ENCODE results near the gene TBX19. TPM values are rescaled to one million over a fixed set of nuclear protein-coding genes. Genes with fewer than 3 reads are reported as not detected.

TBX19 gene
- total RNA-seq, 2 experiments from 2014 or later, result 0.22 to 0.74 TPM

DNA sequence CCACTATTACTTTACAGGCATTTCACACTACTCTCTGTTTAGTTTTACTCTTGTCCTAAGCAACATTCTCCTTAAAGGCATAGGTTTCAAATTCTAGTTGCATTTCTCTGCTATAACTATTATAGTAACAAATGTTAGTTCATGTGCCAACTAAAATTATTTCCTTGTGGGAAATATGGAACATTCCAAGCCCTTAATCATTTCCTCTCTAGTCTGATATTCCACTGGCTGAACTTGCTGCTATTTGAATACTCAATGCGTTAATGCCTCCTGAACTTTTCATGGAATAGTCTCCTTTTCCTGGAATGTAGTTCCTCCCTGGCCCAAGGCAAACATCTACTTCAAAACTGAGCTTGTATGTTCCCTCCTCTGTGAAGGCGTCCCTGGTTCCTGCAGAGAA is 19.3 kb upstream of the TBX19 start:
- H3K4me2 ChIP-seq (ENCODE audit: low read length), result no peak overlapping the region
- CTCF ChIA-PET (ENCODE audit: unreplicated experiment), result no interaction called here
- POLR2A ChIA-PET, result no interaction called here

GRCh38 chr1:168263130-168263529 is 17.5 kb upstream of the TBX19 start:
- Histone ChIP-seq H3K9me3 (ENCODE audit: low read length) (peaks cover 10% of the 10 kb centered on the region; the same call in 1 of the 2 replicates), H3K4me2 (ENCODE audit: low read length) (no peak overlapping the region), H2AFZ (ENCODE audit: low read length) (no peak overlapping the region), H3K36me3 (ENCODE audit: insufficient read depth, low read length) (no peaks in the 10 kb centered on the region), H3K27ac (ENCODE audit: low read depth, low read length, poor library complexity, severe bottlenecking) (no peak overlapping the region), H3K79me2 (ENCODE audit: insufficient read depth, low read depth, low read length) (no peaks in the 10 kb centered on the region), H3K4me3 (ENCODE audit: low read depth, low read length, poor library complexity, severe bottlenecking) (no peak overlapping the region), H4K20me1 (ENCODE audit: insufficient read depth, low read length) (no peaks in the 10 kb centered on the region), H3K9me2 (ENCODE audit: insufficient read depth, low read length) (no peaks in the 10 kb centered on the region), H3K4me1 (ENCODE audit: insufficient read depth, low read length, poor library complexity, severe bottlenecking) (no peaks in the 10 kb centered on the region)
- no TSS peak for BruUV-seq (replicated peaks)
- DNase-seq (ENCODE audit: low spot score), result no peak
- POLR2A ChIA-PET, result interaction anchor here (0.6 to 0.7 kb wide), 3 partner anchors 53 to 891 kb away, joined by 3 to 4 read pairs (median 3); no protein-coding TSS in a partner anchor
- intact Hi-C loops (cut with micrococcal nuclease; ENCODE audit: unreplicated experiment), result no loop called here
- TF ChIP-seq EZH2phosphoT487 (IDR thresholded peaks at IDR 0.05; ENCODE audit: borderline replicate concordance, low read depth, low read length), result no peak
- TF ChIP-seq CTCF (conservative IDR thresholded peaks at IDR 0.05; ENCODE audit: low read length), result no peak
- CTCF ChIA-PET (ENCODE audit: unreplicated experiment), result no interaction called here

More for the DNA sequence above, 19.3 kb upstream of the TBX19 start:
- Histone ChIP-seq H3K27ac (ENCODE audit: low read depth, low read length, poor library complexity, severe bottlenecking) (no peak overlapping the region), H4K20me1 (ENCODE audit: insufficient read depth, low read length) (no peaks in the 10 kb centered on the region), H2AFZ (ENCODE audit: low read length) (no peak overlapping the region), H3K9me3 (ENCODE audit: low read length) (peaks cover 10% of the 10 kb centered on the region; the same call in 1 of the 2 replicates), H3K79me2 (ENCODE audit: insufficient read depth, low read depth, low read length) (no peaks in the 10 kb centered on the region), H3K4me1 (ENCODE audit: insufficient read depth, low read length, poor library complexity, severe bottlenecking) (no peaks in the 10 kb centered on the region), H3K36me3 (ENCODE audit: insufficient read depth, low read length) (no peaks in the 10 kb centered on the region), H3K9me2 (ENCODE audit: insufficient read depth, low read length) (no peaks in the 10 kb centered on the region), H3K4me3 (ENCODE audit: low read depth, low read length, poor library complexity, severe bottlenecking) (no peak overlapping the region)
- DNase-seq (ENCODE audit: low spot score), result no peak
- BruUV-seq (replicated peaks), result no TSS peak
- intact Hi-C loops (cut with micrococcal nuclease; ENCODE audit: unreplicated experiment), result no loop called here
- TF ChIP-seq EZH2phosphoT487 (IDR thresholded peaks at IDR 0.05; ENCODE audit: borderline replicate concordance, low read depth, low read length), result no peak
- TF ChIP-seq CTCF (conservative IDR thresholded peaks at IDR 0.05; ENCODE audit: low read length), result no peak

DNA sequence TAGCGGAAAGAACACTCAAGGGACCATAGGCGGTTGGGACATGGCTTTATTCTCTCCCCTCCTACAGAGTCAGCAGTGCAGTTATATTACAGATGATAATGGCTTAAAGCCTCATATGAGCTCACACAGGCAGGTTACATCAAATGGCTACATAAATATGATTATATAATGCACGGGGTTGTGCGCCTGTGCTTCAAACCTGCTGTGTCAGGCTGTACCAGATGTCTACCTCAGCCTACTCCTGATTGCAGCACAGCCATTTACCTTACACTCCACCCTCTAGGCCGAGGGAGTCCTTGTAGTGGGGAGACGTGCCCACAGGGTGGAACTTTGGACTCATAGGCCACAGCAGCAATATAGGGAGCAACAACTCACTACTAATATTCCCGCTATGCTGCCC is 16.4 kb upstream of the TBX19 start:
- no peak for TF ChIP-seq CTCF (conservative IDR thresholded peaks at IDR 0.05; ENCODE audit: low read length)
- TF ChIP-seq EZH2phosphoT487 (IDR thresholded peaks at IDR 0.05; ENCODE audit: borderline replicate concordance, low read depth, low read length), result no peak
- Histone ChIP-seq H3K9me3 (ENCODE audit: low read length) (peaks cover 10% of the 10 kb centered on the region; the same call in 1 of the 2 replicates), H2AFZ (ENCODE audit: low read length) (no peak overlapping the region), H3K4me2 (ENCODE audit: low read length) (no peak overlapping the region), H3K27ac (ENCODE audit: low read depth, low read length, poor library complexity, severe bottlenecking) (no peak overlapping the region), H4K20me1 (ENCODE audit: insufficient read depth, low read length) (no peaks in the 10 kb centered on the region), H3K9me2 (ENCODE audit: insufficient read depth, low read length) (no peaks in the 10 kb centered on the region), H3K36me3 (ENCODE audit: insufficient read depth, low read length) (no peaks in the 10 kb centered on the region), H3K4me3 (ENCODE audit: low read depth, low read length, poor library complexity, severe bottlenecking) (no peak overlapping the region), H3K4me1 (ENCODE audit: insufficient read depth, low read length, poor library complexity, severe bottlenecking) (no peaks in the 10 kb centered on the region), H3K79me2 (ENCODE audit: insufficient read depth, low read depth, low read length) (no peaks in the 10 kb centered on the region)
- peak; percentile 26 for DNase-seq (ENCODE audit: low spot score)
- ChIA-PET CTCF (ENCODE audit: unreplicated experiment) (no interaction called here), POLR2A (no interaction called here)
- intact Hi-C loops (cut with micrococcal nuclease; ENCODE audit: unreplicated experiment), result no loop called here
- BruUV-seq (replicated peaks), result no TSS peak
